Fibroblast of mammary gland (primary cell): ENCODE data around the gene RHOT2.
A peak's percentile ranks its signal among the peaks of the same experiment; 100 is the strongest.

Experiments used
- DNase-seq: peaks from one replicate; pipeline ENCODE4 v3.0.0-alpha.2; 2010; ENCODE audit warnings: low read depth
- H3K4me3 ChIP-seq: 2 replicates; pipeline ENCODE4 v1.5.1; 2011; ENCODE audit warnings: low read depth, mild to moderate bottlenecking, low read length, moderate library complexity; ENCODE audit not compliant: control insufficient read depth
- CTCF ChIP-seq: conservative IDR thresholded peaks from 2 replicates; pipeline ENCODE4 v1.5.1; 2011; ENCODE audit warnings: low read depth, low read length, inconsistent platforms; ENCODE audit not compliant: control insufficient read depth, insufficient read depth

RHOT2 gene

DNA sequence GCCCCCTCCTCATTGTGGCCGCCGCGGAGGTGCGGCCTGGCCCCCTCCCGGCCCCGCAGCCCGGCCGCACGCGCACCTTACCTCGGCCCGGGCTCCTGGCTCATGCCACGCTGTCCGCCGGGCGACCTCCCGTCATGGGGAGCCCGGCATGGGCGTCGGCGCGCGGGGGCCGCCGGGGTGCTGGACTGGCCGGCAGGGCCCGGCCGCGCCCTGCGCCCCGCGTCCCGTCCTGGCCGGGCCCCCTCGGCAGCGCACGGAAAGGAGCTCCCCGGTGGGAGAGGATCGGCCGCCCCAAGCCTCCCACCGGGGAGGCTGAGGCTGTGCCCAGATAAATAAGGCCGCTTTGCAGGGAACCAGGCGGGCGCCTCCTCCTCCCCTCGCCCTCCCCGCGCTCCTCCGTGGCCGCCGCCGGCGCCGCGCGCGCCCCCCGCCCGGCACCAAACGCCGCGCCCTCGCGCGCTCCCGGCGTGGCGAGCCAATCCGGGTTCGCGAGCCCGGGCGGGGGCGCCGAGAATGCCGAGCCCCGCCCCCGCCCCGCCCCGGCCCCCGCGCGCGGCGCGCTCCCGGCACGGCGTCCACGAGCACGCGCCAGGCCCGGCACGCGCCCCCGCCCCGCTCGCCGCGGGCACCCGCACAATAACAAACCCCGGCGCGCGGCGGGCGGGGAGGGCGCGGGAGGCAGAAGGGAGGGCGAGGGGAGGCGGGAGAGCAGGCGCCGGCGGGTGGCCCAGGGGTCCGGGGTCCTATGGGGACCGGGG, 37.7 kb downstream of the RHOT2 start, which contains the start of gene FBXL16:
TSS of gene FBXL16 (minus strand) at position 371 of the 758 bp plus-strand sequence. CDS start 8,396 bp downstream, outside the sequence.
- no peak for DNase-seq

GRCh38 chr16:706189-707061, 38.5 kb downstream of the RHOT2 start:
- no peak overlapping the region for H3K4me3 ChIP-seq
- no peak for DNase-seq
- TF ChIP-seq CTCF: no peak

More for the DNA sequence above, 37.7 kb downstream of the RHOT2 start, which contains the start of gene FBXL16:
- no peak for TF ChIP-seq CTCF
- no peak within 1 kb of the TSS for H3K4me3 ChIP-seq

GRCh38 chr16:707062-707538, 39.2 kb downstream of the RHOT2 start:
- no peak for DNase-seq
- H3K4me3 ChIP-seq: no peak overlapping the region
- no peak for TF ChIP-seq CTCF

DNA sequence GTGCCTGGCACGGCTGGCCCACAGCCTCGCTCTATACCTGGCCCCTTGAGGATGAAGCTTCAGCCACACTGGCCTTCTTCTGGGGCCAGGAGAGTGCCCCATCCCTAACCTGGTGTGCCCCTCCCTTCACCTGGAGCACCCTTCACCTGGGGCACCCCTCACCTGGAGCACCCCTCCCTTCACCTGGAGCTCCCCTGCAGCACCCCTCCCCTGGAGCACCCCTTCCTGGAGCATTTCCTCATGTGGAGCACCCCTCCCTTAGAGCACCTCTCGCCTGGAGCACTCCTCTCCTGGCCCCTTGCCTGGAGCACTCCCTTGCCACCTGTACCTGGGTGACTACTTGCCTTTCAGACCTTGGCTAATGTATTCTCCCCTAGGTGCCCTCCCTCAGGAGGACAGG, 40.1 kb downstream of the RHOT2 start:
- no peak overlapping the region for H3K4me3 ChIP-seq
- no peak for TF ChIP-seq CTCF
- DNase-seq: no peak

DNA sequence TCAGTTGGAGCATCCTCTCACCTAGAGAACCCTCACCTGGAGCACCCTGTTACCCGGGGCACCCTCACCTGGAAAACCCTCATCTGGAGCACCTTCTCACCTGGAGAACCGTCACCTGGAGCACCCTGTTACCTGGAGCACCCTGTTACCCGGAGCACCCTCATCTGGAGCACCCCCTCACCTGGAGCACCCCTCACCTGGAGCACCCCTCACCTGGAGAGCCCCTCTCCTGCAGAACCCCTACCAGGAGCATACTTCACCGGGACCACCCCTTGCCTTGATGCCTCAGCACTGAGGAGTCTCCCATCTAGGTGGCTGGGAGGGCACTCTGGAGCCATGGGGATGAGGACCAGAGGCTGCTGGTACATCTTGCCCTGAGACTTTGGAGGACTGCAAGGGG, 41.0 kb downstream of the RHOT2 start:
- no peak for TF ChIP-seq CTCF
- no peak overlapping the region for H3K4me3 ChIP-seq
- DNase-seq: no peak

- no peak for TF ChIP-seq CTCF
- DNase-seq: peak; percentile 84
- H3K4me3 ChIP-seq: no peak overlapping the region
These were observed 41.9 kb downstream of the RHOT2 start for GRCh38 chr16:709566-710499.
